Left cardiac atrium (tissue), 4 donors: Measurements from ENCODE around the gene HDDC2. TPM values are rescaled to one million over a fixed set of nuclear protein-coding genes. Genes with fewer than 3 reads are reported as not detected.

Source experiments
- ATAC-seq, 2 donors: fragments of 200-7000 bp; cut with Tn5 transposase; one replicate each; pipeline ENCODE4 v1.9.1; 2020; ENCODE audit warnings: mild to moderate bottlenecking in 2 of 2, moderate library complexity in 2 of 2
- DNase-seq: peaks from one replicate; pipeline ENCODE4 v3.0.0-alpha.2; 2020
- intact Hi-C, 2 donors: fragments of 100-400 bp; cut with DNase I; formaldehyde crosslinking; loops; one replicate each; pipeline versions ENCODE4 v1.14.1 to v1.15.1; 2022 to 2023
- total RNA-seq, 2 donors: library from RNA; stranded (reverse); fragmentation: NEBNext Ultra II Directional; extraction: Animal tissue kit (Norgen Biotek cat#: 25700); gene quantifications; one replicate each; pipeline ENCODE4 v1.2.1, GENCODE V29; 2021
- donor health status: DM: no; HTN: yes; CAD: no.
- donor health status: DM: no; HTN: yes; CAD: no; lungs with severe emphysema.
- donor health status: DM: yes; HTN: yes; CAD: no.
- donor health status: Dilated cardiomyopathy.

HDDC2 gene
- total RNA-seq, 2 donors from 2014 or later, result 78.1 to 80.3 TPM

GRCh38 chr6:125252891-125253290 is 48.9 kb downstream of the HDDC2 start:
- intact Hi-C loops, result no loop called here
- DNase-seq (no peak), ATAC-seq (no peak)

- ATAC-seq (peak in 1 of 2 donors; percentile 30), DNase-seq (no peak)
- intact Hi-C loops, result no loop called here
These were observed 50.1 kb downstream of the HDDC2 start for GRCh38 chr6:125251516-125252220.

- ATAC-seq (no peak), DNase-seq (no peak)
- intact Hi-C loops, result no loop called here
These were observed 51.3 kb downstream of the HDDC2 start for GRCh38 chr6:125250511-125250910.

- ATAC-seq (no peak), DNase-seq (no peak)
- intact Hi-C loops, result no loop called here
These were observed 53.6 kb downstream of the HDDC2 start for GRCh38 chr6:125248136-125248535.

- intact Hi-C loops, result no loop called here
- no peak for ATAC-seq
- no peak for DNase-seq
These were observed 55.2 kb downstream of the HDDC2 start for GRCh38 chr6:125246566-125246965.

- no peak for ATAC-seq
- no peak for DNase-seq
- intact Hi-C loops, result no loop called here
These were observed 56.1 kb downstream of the HDDC2 start for GRCh38 chr6:125245523-125246264.

- intact Hi-C loops, result no loop called here
- ATAC-seq (no peak), DNase-seq (no peak)
These were observed 56.7 kb downstream of the HDDC2 start for GRCh38 chr6:125245109-125245508.

GRCh38 chr6:125237764-125238163 is 64.0 kb downstream of the HDDC2 start:
- intact Hi-C loops, result loop anchor here in 1 of 2 donors (10.0 kb wide), 1 partner anchor 83 kb away; the partner anchor contains the start of gene TPD52L1
- ATAC-seq (no peak), DNase-seq (no peak)

GRCh38 chr6:125236536-125237327 is 65.0 kb downstream of the HDDC2 start:
- peak in 1 of 2 donors; percentile 23 for ATAC-seq
- intact Hi-C loops, result loop anchor here in 1 of 2 donors (10.0 kb wide), 1 partner anchor 82 kb away; the partner anchor contains the start of gene TPD52L1
- no peak for DNase-seq

GRCh38 chr6:125233202-125233601 is 68.6 kb downstream of the HDDC2 start:
- ATAC-seq (no peak), DNase-seq (no peak)
- intact Hi-C loops, result loop anchor here in 1 of 2 donors (10.0 kb wide), 1 partner anchor 78 kb away; the partner anchor contains the start of gene TPD52L1

GRCh38 chr6:125232466-125232865 is 69.3 kb downstream of the HDDC2 start:
- DNase-seq (no peak), ATAC-seq (peak in 1 of 2 donors; percentile 44)
- intact Hi-C loops, result loop anchor here in 1 of 2 donors (10.0 kb wide), 1 partner anchor 78 kb away; the partner anchor contains the start of gene TPD52L1

GRCh38 chr6:125231574-125232343 is 70.0 kb downstream of the HDDC2 start:
- intact Hi-C loops, result loop anchor here in 1 of 2 donors (10.0 kb wide), 1 partner anchor 77 kb away; the partner anchor contains the start of gene TPD52L1
- no peak for DNase-seq
- ATAC-seq, result no peak

- ATAC-seq, result peak; percentile 53 to 57
- DNase-seq, result no peak
- intact Hi-C loops, result loop anchor here in 1 of 2 donors (10.0 kb wide), 1 partner anchor 76 kb away; the partner anchor contains the start of gene TPD52L1
These were observed 70.6 kb downstream of the HDDC2 start for GRCh38 chr6:125231133-125231532.

GRCh38 chr6:125230674-125231073 is 71.1 kb downstream of the HDDC2 start:
- intact Hi-C loops, result loop anchor here in 1 of 2 donors (10.0 kb wide), 1 partner anchor 76 kb away; the partner anchor contains the start of gene TPD52L1
- no peak for DNase-seq
- ATAC-seq, result no peak

- ATAC-seq (peak in 1 of 2 donors; percentile 35), DNase-seq (no peak)
- intact Hi-C loops, result no loop called here
These were observed 72.7 kb downstream of the HDDC2 start for GRCh38 chr6:125228981-125229479.

- ATAC-seq (no peak), DNase-seq (no peak)
- intact Hi-C loops, result no loop called here
These were observed 74.5 kb downstream of the HDDC2 start for GRCh38 chr6:125227244-125227643.
